H1 (cell line): ENCODE measurements around the gene STEAP4. TPM values are rescaled to one million over a fixed set of nuclear protein-coding genes. Genes with fewer than 3 reads are reported as not detected.

Experiments used
- CTCF ChIA-PET: fragments of 300-600 bp; sonication (Branson Sonifier 250); formaldehyde crosslinking; loops from one replicate; lab custom pipeline; 2021; ENCODE audit not compliant: partially characterized antibody; lab: Charles Lee
- POLR2A ChIA-PET: fragments of 300-600 bp; sonication (Branson Sonifier 250); formaldehyde crosslinking; loops from one replicate; lab custom pipeline; 2021; ENCODE audit warnings: inconsistent platforms; ENCODE audit not compliant: partially characterized antibody; lab: Charles Lee
- DNase-seq, 2 experiments: peaks; one replicate each; pipeline versions ENCODE4 v3.0.0 to v3.0.0-alpha.2; 2010 to 2022; ENCODE audit warnings: low spot score in 2 of 2, low read depth in 1 of 2, mixed read lengths in 1 of 2
- FAIRE-seq: peaks from 2 replicates; lab custom pipeline; 2011; peaks lifted over from hg19 to GRCh38; lab: Jason Lieb, UNC
- H2AFZ ChIP-seq: 2 replicates; pipeline ENCODE4 v1.8.1; 2012; ENCODE audit warnings: low read length, inconsistent platforms
- H2AK5ac ChIP-seq: 2 replicates; pipeline ENCODE4 v1.6.1; 2013; ENCODE audit warnings: low read depth, low read length
- H2BK120ac ChIP-seq: replicated peaks from 2 replicates; pipeline ENCODE3; 2013; ENCODE audit warnings: low read depth, low read length, inconsistent platforms
- H2BK12ac ChIP-seq: 2 replicates; pipeline ENCODE4 v1.6.1; 2013; ENCODE audit warnings: low read depth, low read length
- H2BK15ac ChIP-seq: 2 replicates; pipeline ENCODE4 v1.6.1; 2013; ENCODE audit warnings: low read length
- H2BK20ac ChIP-seq: 2 replicates; pipeline ENCODE4 v1.6.1; 2013; ENCODE audit warnings: low read length
- H2BK5ac ChIP-seq: 2 replicates; pipeline ENCODE4 v1.6.1; 2013; ENCODE audit warnings: low read depth, low read length
- H3K14ac ChIP-seq: 2 replicates; pipeline ENCODE4 v1.6.1; 2013; ENCODE audit warnings: inconsistent platforms; ENCODE audit not compliant: insufficient read length
- H3K18ac ChIP-seq: 2 replicates; pipeline ENCODE4 v1.6.1; 2013; ENCODE audit warnings: low read length; ENCODE audit errors: extremely low read depth
- H3K23ac ChIP-seq: 2 replicates; pipeline ENCODE4 v1.6.1; 2013; ENCODE audit warnings: inconsistent platforms; ENCODE audit not compliant: insufficient read length
- H3K23me2 ChIP-seq: 2 replicates; pipeline ENCODE4 v1.6.1; 2013; ENCODE audit warnings: low read depth, low read length
- H3K27ac ChIP-seq: 2 replicates; pipeline ENCODE4 v1.6.1; 2011; ENCODE audit warnings: low read depth, low read length, inconsistent platforms
- H3K27me3 ChIP-seq, 4 experiments: replicated peaks in 1 of 4; 1 replicate in 1 of 4; 2 replicates in 3 of 4; pipeline versions ENCODE4 v1.6.1 to v1.8.1; 2011 to 2013; ENCODE audit warnings: low read length in 3 of 4, mild to moderate bottlenecking in 3 of 4, inconsistent platforms in 2 of 4, mixed read lengths in 2 of 4, moderate library complexity in 1 of 4; ENCODE audit not compliant: control insufficient read depth in 3 of 4, insufficient read depth in 3 of 4; ENCODE audit errors: extremely low read depth in 1 of 4
- H3K36me3 ChIP-seq, 4 experiments: 2 replicates each; pipeline versions ENCODE4 v1.6.1 to v1.8.1; 2011 to 2013; ENCODE audit warnings: mild to moderate bottlenecking in 4 of 4, low read length in 3 of 4, moderate library complexity in 2 of 4, control low read depth in 1 of 4, inconsistent platforms in 1 of 4; ENCODE audit not compliant: insufficient read depth in 4 of 4, control insufficient read depth in 2 of 4
- H3K4ac ChIP-seq: replicated peaks from 2 replicates; pipeline ENCODE3; 2013; ENCODE audit warnings: low read length, low read depth, mixed read lengths, inconsistent platforms; ENCODE audit not compliant: insufficient read length
- H3K4me1 ChIP-seq, 4 experiments: replicated peaks in 1 of 4; 1 replicate in 1 of 4; 2 replicates in 3 of 4; pipeline versions ENCODE4 v1.6.1 to v1.8.1; 2011 to 2013; ENCODE audit warnings: low read length in 3 of 4, inconsistent platforms in 2 of 4, mixed read lengths in 1 of 4; ENCODE audit not compliant: insufficient read depth in 4 of 4, control insufficient read depth in 3 of 4
- H3K4me2 ChIP-seq, 2 experiments: 2 replicates each; pipeline versions ENCODE4 v1.6.1 to v1.8.1; 2011 to 2013; ENCODE audit warnings: low read depth in 2 of 2, low read length in 2 of 2, control low read depth in 1 of 2, inconsistent platforms in 1 of 2, mild to moderate bottlenecking in 1 of 2; ENCODE audit not compliant: insufficient read depth in 1 of 2
- H3K4me3 ChIP-seq, 4 experiments: fragments of 200-600, 300-600 bp in 1 of 4; sonication (generic), shearing (Covaris generic), sonication (Bioruptor Twin) in 1 of 4; 2 replicates each; pipeline versions ENCODE4 v1.5.1 to v1.8.1; 2011 to 2016; ENCODE audit warnings: low read length in 4 of 4, low read depth in 3 of 4, control low read depth in 2 of 4, inconsistent platforms in 2 of 4, mild to moderate bottlenecking in 2 of 4, mixed read lengths in 1 of 4, moderate library complexity in 1 of 4; ENCODE audit not compliant: insufficient read depth in 2 of 4; ENCODE audit errors: extremely low read depth in 1 of 4
- H3K56ac ChIP-seq: replicated peaks from 2 replicates; pipeline ENCODE3; 2013; ENCODE audit warnings: low read depth, mild to moderate bottlenecking, mixed read lengths, low read length, inconsistent platforms; ENCODE audit not compliant: insufficient read length
- H3K79me1 ChIP-seq: 2 replicates; pipeline ENCODE4 v1.6.1; 2013; ENCODE audit warnings: low read depth, low read length, control low read depth
- H3K79me2 ChIP-seq, 2 experiments: 2 replicates each; pipeline versions ENCODE4 v1.6.1 to v1.8.1; 2012 to 2013; ENCODE audit warnings: low read length in 2 of 2, mild to moderate bottlenecking in 2 of 2, inconsistent platforms in 1 of 2; ENCODE audit not compliant: insufficient read depth in 2 of 2, control insufficient read depth in 1 of 2
- H3K9ac ChIP-seq, 4 experiments: replicated peaks in 1 of 4; 1 replicate in 1 of 4; 2 replicates in 3 of 4; pipeline versions ENCODE4 v1.6.1 to v1.8.1; 2011 to 2013; ENCODE audit warnings: low read depth in 3 of 4, low read length in 3 of 4, control low read depth in 2 of 4, mild to moderate bottlenecking in 2 of 4, moderate library complexity in 2 of 4, inconsistent platforms in 1 of 4; ENCODE audit errors: extremely low read depth in 1 of 4
- H3K9me3 ChIP-seq, 2 experiments: 2 replicates each; pipeline versions ENCODE4 v1.6.1 to v1.8.1; 2012 to 2013; ENCODE audit warnings: mild to moderate bottlenecking in 2 of 2, moderate library complexity in 2 of 2, control low read depth in 1 of 2, inconsistent platforms in 1 of 2, low read depth in 1 of 2, low read length in 1 of 2, mixed read lengths in 1 of 2; ENCODE audit not compliant: insufficient read depth in 2 of 2
- H4K20me1 ChIP-seq, 2 experiments: replicated peaks in 1 of 2; 2 replicates each; pipeline versions ENCODE3 to v1.8.1; 2011 to 2013; ENCODE audit warnings: inconsistent platforms in 2 of 2, low read length in 2 of 2, mild to moderate bottlenecking in 1 of 2; ENCODE audit not compliant: insufficient read depth in 2 of 2, control insufficient read depth in 1 of 2
- H4K5ac ChIP-seq: 2 replicates; pipeline ENCODE4 v1.6.1; 2013; ENCODE audit warnings: low read length, low read depth, mixed read lengths, inconsistent platforms; ENCODE audit not compliant: insufficient read length
- H4K8ac ChIP-seq: 2 replicates; pipeline ENCODE4 v1.8.0; 2013; ENCODE audit warnings: mild to moderate bottlenecking, moderate library complexity, low read length, inconsistent platforms; ENCODE audit not compliant: insufficient read depth; ENCODE audit errors: extremely low read depth
- H4K91ac ChIP-seq: replicated peaks from 2 replicates; pipeline ENCODE3; 2013; ENCODE audit warnings: low read length, mixed read lengths, inconsistent platforms; ENCODE audit not compliant: insufficient read length
- SRF ChIP-seq: IDR thresholded peaks from 2 replicates; pipeline ENCODE4 v1.6.1; 2011; ENCODE audit warnings: mild to moderate bottlenecking, low read depth, low read length, moderate library complexity
- WGBS, 2 experiments: shearing (Covaris generic) in 1 of 2; methylation state at CpG; one replicate each; pipeline versions ENCODE4 v1.1.6 to v1.1.7; 2013 to 2015; ENCODE audit warnings: low lambda C conversion rate in 2 of 2, mixed read lengths in 2 of 2, inconsistent platforms in 1 of 2, low coverage in 1 of 2, missing lambda C conversion rate in 1 of 2; ENCODE audit not compliant: insufficient replicate concordance in 2 of 2, insufficient coverage in 1 of 2, insufficient read length in 1 of 2; ENCODE audit errors: extremely low coverage in 1 of 2, missing lambda C conversion rate in 1 of 2; 5-methylcytosine and 5-hydroxymethylcytosine counted together
- polyA plus RNA-seq, 7 experiments: library from polyadenylated mRNA; depleted of rRNA in 3 of 7; stranded (reverse) in 5 of 7; unstranded in 2 of 7; fragments of >200 nt in 5 of 7; fragments of 200-250 nt in 2 of 7; gene quantifications; 1 replicate in 5 of 7; 2 replicates in 1 of 7; 4 replicates in 1 of 7; pipeline versions ENCODE4 v1.2.1 to v1.2.3, GENCODE V29; 2011 to 2013; ENCODE audit warnings: missing spikeins in 2 of 7, mixed read lengths in 2 of 7
- total RNA-seq: library from RNA; stranded (reverse); fragmentation: NEBNext Ultra II Directional; extraction: Animal tissue kit (Norgen Biotek cat#: 25700); gene quantifications from 2 replicates; pipeline ENCODE4 v1.2.1, GENCODE V29; 2021

STEAP4 gene
- total and polyA plus RNA-seq, 2 of the 8 experiments (the other 6 are each of a cell fraction or from before 2014, with no cell fraction given): under 0.01 TPM; not detected in 1

DNA sequence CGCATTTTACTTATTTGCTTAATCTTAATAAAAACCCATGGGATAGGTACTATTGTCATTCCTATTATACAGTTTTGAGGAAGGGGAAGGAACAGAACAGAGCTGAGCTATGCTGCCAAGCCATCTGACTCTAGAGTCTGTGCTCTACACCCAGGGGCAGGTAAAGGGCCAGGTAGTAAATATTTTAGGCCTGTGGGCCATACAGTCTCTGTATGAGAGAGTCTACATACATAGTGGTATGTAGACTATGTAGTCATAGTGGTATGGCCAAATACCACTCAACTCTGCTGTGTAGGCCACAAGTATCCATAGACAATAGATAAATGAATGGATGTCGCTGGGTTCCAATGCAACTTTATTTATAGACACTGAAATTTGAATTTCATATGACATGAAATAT lies 83.4 kb downstream of the STEAP4 start:
- POLR2A ChIA-PET: no interaction called here
- no peak for FAIRE-seq
- no peak overlapping the region for H3K14ac ChIP-seq

More for the DNA sequence above, 83.4 kb downstream of the STEAP4 start:
- Histone ChIP-seq H3K56ac (no peak overlapping the region), H3K9me3 (no peaks in the 10 kb centered on the region), H3K4me3 (no peak overlapping the region), H3K23me2 (peaks cover 10% of the 10 kb centered on the region)
- TF ChIP-seq SRF: no peak
- TF ChIP-seq, all 59 proteins: peak for 0
- Histone ChIP-seq H2BK5ac (no peak overlapping the region), H4K8ac (no peak overlapping the region), H3K79me2 (peaks cover 0 to 11% of the 10 kb centered on the region in 2 experiments; a peak in 2 of 4 replicates), H3K4ac (no peak overlapping the region), H3K27me3 (no peaks in the 10 kb centered on the region), H2BK15ac (no peak overlapping the region), H3K4me1 (peaks cover 2 to 5% (median 4%) of the 10 kb centered on the region in 4 experiments; a peak in 5 of 7 replicates), H4K20me1 (peaks cover 0 to 1% of the 10 kb centered on the region in 2 experiments), H3K79me1 (no peaks in the 10 kb centered on the region; the same call in 1 of the 2 replicates), H3K4me2 (no peak overlapping the region), H3K36me3 (no peaks in the 10 kb centered on the region), H3K18ac (no peak overlapping the region), H2BK12ac (no peak overlapping the region), H2BK120ac (no peak overlapping the region), H2AK5ac (no peak overlapping the region), H2AFZ (no peak overlapping the region), H4K91ac (no peak overlapping the region), H3K27ac (no peak overlapping the region), H3K9ac (no peak overlapping the region), H4K5ac (no peak overlapping the region), H2BK20ac (no peak overlapping the region), H3K23ac (no peak overlapping the region)
- 93% methylated on average over 2 of the region's 2 CpGs; no CpG with 5 or more reads in 1 of the 2 experiments for WGBS, 2 experiments
- no peak for DNase-seq
- CTCF ChIA-PET: no interaction called here

Other genes with a start within 250 kb of the STEAP4 start
- 168 and 170 TPM in 2 replicates for gene SRI, start 86.9 kb downstream of the STEAP4 start, total RNA-seq
- gene SRI, start 86.9 kb downstream of the STEAP4 start, polyA plus RNA-seq (2011; rRNA removed): 64.8 and 118 TPM in 2 replicates